CD4-positive, alpha-beta T cell treated with Interleukin-10 for 1 hour (primary cell): Measurements from ENCODE around the gene AQP1.

Source experiments
- DNase-seq: peaks from one replicate; pipeline ENCODE4 v3.0.0-alpha.2; 2020

AQP1 gene

DNA sequence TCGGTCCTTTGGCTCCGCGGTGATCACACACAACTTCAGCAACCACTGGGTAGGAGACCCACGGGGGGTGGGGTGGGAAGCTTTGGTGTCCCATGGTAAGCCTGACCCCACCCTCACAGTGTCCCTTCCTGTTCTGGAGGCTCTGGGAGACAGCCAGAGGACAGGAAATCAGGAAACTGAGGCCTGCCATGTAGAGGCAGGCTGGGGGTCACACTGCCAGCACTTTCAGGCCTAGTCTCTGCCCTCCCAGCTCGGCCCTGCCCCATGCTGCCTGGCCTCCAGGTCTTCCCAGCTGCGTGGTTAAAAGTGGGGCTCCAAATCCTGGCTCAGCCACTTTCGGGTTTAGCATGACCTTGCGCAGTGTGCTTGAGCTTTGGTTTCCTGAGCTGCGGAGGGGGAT is 10.9 kb downstream of the AQP1 start:
- no peak for DNase-seq

DNA sequence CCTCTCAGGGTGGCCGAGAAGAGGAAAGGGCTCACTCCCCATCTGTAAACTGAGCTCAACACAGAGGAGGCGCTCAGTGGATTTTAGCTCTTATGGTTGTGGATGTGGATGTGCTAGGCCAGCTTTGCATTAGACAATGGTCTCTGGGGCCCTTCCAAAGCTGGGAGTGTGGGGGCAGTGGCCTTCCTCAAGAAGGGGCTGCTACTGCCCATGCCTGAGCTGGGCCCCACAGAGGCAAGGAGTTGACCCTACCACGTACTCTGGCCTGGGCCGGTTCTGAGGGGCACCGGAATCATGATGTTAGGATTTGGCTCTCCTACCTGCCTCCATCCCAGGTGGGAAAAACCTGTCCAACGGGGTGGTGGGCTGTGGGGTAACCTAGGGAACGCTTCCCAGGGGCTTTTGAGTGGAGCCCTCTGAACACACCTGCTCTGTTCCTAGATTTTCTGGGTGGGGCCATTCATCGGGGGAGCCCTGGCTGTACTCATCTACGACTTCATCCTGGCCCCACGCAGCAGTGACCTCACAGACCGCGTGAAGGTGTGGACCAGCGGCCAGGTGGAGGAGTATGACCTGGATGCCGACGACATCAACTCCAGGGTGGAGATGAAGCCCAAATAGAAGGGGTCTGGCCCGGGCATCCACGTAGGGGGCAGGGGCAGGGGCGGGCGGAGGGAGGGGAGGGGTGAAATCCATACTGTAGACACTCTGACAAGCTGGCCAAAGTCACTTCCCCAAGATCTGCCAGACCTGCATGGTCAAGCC is 11.5 kb downstream of the AQP1 start:
- no peak for DNase-seq

DNA sequence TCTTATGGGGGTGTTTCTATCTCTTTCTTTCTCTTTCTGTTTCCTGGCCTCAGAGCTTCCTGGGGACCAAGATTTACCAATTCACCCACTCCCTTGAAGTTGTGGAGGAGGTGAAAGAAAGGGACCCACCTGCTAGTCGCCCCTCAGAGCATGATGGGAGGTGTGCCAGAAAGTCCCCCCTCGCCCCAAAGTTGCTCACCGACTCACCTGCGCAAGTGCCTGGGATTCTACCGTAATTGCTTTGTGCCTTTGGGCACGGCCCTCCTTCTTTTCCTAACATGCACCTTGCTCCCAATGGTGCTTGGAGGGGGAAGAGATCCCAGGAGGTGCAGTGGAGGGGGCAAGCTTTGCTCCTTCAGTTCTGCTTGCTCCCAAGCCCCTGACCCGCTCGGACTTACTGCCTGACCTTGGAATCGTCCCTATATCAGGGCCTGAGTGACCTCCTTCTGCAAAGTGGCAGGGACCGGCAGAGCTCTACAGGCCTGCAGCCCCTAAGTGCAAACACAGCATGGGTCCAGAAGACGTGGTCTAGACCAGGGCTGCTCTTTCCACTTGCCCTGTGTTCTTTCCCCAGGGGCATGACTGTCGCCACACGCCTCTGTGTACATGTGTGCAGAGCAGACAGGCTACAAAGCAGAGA is 12.2 kb downstream of the AQP1 start:
- no peak for DNase-seq

DNA sequence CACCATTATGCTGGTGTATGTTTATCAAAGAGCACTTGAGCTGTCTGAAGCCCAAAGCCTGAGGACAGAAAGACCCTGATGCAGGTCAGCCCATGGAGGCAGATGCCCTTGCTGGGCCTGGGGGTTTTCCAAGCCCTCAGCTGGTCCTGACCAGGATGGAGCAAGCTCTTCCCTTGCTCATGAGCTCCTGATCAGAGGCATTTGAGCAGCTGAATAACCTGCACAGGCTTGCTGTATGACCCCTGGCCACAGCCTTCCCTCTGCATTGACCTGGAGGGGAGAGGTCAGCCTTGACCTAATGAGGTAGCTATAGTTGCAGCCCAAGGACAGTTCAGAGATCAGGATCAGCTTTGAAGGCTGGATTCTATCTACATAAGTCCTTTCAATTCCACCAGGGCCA is 13.0 kb downstream of the AQP1 start:
- DNase-seq: no peak

DNA sequence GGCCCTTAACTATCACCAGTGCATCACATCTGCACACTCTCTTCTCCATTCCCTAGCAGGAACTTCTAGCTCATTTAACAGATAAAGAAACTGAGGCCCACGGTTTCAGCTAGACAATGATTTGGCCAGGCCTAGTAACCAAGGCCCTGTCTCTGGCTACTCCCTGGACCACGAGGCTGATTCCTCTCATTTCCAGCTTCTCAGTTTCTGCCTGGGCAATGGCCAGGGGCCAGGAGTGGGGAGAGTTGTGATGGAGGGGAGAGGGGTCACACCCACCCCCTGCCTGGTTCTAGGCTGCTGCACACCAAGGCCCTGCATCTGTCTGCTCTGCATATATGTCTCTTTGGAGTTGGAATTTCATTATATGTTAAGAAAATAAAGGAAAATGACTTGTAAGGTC is 13.5 kb downstream of the AQP1 start:
- DNase-seq: no peak

DNA sequence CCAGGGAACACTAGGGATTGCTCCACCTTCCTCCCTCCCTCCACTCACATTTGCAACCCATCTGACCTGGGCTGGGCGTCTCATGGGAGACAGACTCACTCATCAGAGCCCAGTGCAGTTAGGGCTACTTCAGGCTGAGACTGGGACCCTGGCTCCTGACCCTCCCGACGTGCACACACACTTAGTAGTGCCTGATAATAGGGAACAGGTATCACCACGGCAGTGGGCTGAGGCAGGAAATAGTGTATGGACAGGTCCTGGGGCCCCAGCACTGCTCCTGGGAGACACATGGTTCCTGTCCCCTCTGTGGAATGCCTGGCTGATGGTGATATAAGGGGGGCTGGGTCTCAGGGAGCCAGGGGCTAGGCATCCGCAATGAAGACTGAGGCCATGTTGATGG is 14.3 kb downstream of the AQP1 start:
- no peak for DNase-seq

DNA sequence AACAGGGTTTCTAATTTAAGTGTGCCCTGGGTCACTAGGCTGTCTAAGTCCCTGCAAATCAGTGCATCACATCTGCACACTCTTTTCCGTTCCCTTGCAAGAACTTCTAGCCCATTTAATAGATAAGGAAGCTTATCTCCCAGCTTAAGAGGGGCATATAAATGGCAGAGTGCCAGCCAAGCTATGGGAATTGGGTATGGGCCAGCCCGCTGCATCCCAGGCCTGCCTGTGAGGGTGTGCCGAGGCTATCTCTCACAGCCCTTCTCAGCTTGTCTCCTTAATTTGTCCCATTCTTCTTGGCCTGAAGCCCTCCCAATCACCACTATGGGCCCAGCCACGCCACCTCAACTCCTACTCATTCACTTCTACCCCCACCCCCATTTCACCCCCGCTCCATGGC is 14.7 kb downstream of the AQP1 start:
- no peak for DNase-seq

DNA sequence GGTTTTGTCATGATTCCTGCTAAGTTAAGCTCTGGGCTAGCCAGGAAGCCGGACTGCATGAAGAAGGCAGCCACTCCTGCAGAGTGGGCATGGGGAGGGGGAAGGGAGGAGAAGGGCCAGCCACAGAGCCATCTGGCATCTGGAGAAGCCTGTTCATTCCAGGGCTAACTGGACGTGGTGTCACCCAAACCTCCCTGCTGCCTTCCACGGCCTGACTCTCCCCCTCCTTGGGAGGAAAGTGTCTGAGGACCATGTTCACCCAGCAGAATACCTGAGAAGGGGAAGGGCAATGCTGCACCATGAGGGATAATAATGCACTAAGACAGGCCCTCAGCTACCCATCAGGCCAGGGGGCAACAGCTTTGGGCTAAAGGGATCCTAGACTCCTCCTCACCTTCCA is 15.4 kb downstream of the AQP1 start:
- DNase-seq: no peak

DNA sequence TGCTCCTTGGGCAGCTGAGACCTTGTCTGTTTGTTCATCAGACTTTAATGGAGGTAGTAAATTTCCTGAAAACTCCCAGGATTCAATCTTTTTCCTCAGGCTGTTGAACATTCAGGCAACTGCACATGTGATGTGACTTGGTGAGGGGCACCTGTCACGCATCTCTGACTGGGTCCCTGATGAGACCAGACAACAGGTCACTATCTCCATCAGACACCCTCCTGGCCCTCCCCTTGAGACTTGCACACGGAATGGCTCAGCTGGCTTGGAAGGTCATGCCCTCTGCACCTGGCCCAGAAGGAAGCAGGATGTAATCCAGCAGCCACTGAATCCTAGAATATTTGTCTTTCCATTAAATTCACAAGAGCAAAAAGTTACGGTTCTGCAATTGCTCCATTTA is 15.9 kb downstream of the AQP1 start:
- no peak for DNase-seq

DNA sequence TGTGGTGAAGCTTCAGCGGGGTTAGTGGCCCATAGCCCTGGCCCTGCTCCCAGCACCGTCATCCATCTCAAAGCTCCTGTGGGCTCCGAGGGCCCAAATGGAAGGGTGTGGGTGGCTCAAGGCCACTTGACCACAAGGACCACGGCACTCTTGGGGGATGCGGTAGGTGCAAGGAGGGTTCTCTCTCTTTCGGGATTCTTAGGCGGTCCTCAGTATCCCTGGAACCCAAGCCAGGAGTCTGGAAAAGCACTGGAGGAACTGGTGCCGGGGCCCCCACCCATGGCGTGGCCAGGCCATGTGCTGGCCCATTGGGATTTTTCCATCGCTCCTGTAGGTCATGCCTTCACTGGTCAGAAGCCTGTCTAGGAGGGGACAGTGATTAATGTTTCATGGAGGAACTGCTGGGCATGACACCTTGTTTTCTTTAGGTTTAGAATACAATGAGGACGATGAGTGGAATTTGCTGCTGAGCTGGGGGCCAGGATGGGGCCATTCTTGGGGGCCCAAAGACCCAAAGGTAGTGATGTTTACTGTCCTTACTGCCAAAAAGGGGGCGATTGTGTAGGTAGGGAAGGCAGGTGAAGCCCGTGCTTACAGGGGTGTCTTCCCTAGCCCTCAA is 16.7 kb downstream of the AQP1 start:
- no peak for DNase-seq

DNA sequence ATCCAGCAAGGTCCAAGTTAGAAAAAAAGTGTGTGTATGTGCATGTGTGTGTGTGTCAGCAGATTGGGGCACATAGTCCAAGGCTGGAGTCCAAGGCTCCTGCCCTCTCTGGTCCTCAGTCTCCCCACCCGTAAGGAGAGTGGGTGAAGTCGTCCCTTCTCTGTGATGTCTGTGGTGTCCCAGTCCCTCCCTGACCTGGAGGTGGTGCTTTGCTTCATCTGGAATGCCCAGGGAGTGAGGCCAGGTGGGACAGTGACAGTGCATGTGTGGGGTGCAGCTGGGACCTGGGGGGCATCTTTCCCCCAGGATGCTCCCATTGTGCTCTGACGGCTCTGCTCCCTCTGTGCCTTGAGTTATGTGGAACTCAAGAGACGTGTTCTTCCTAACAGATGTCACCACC is 18.0 kb downstream of the AQP1 start:
- DNase-seq: no peak

DNA sequence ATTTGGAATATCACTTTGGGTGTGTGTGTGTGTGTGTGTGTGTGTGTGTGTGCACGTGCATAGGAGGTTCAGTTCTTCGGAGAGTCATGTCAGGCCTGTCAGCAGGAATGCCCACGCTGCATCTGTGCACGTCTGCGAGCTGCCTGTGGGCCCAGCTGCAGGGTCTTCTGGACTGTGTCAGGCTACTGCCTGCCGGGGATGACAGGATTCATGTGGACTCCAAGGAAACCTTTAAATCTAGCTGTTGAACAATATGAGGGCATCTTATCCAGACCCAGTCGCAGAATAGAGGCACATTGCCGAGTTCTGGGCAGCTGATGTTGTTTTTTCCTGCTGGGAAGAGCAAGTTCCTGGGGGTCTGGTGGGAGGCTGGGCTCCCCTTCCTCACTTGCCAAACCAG is 19.0 kb downstream of the AQP1 start:
- DNase-seq: no peak

DNA sequence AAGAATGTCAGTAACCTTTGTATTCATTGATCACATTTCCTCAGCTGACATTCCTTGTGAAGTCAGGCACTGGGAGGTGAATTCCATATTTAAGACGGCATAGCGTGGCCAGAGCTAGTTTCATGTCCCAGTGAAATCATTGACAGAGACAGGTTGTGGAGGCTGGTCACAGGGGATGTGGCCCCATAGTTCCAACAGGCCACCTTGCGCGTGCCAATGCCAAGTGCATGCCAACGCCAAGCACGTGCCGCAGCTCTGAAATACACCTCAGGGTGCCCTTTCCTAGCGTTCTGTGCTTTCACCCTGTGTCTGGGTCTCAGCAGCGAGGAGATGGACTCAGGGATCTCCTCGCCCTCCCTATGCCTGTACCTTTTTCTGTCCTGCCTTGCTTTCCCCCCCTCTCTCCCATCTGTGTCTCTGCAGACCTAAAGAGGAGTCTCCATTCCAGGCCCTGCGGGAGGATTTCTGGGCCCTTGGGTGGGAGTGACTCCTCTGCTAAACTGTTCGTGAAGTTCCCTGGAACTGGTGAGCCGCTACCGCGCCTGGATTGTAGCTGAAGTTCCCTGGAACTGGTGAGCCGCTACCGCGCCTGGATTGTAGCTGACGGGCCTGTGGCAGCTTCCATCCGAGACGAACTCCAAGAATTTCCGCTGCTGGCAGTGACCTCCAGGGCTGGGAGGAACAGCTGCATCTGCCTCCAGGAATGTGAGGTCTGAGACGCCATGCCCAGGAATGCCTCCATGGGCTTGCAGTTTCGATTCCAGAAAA is 19.7 kb downstream of the AQP1 start:
- DNase-seq: no peak

DNA sequence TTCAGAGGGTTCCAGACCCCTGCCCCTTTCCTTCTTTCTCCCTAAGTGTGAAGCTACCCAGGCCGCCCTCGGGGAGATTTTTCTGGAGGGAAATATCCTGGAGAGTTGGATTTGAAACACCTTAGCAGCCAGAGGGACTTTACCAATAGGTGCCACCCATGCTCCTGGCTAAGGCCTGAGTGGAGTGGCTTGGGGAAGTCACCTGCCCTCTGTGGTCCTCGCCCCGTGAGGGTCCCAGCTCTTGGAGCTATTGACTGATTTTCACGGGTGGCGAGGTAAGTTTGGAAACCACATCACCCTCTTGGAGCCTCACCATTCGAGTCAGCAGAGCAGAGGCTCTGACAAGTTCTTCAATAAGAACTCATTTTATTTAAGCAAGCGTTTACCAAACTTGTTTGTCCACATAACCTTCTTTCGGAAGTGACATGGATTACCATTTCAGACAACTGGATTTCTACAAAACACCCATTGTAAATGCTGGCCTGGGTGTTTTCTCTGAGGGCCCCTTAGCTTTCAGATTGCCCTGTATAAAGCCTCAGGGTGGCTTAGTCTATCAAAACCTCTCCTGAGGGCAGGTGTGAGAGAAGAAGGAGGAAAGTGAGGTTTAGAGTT is 20.4 kb downstream of the AQP1 start:
- no peak for DNase-seq

DNA sequence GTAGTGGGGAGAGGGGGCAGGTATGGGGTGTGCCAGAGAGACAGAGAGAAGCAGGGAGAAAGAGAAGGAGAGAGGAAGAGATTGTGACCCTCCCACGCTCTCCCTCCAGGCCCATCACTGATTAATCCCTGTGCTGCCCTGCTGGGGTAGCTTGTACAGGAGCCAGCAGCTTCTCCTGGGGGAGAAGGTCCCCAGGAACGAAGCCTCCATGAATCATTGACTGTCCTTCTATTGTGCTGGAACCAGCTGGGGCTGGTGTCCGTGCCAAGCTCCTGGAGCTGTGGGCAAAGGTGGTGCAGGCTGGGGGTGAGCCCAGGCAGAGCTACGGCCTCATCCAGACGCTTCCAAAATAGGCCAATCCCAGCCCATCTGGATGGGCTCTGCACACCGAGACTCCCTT is 20.9 kb downstream of the AQP1 start:
- no peak for DNase-seq

DNA sequence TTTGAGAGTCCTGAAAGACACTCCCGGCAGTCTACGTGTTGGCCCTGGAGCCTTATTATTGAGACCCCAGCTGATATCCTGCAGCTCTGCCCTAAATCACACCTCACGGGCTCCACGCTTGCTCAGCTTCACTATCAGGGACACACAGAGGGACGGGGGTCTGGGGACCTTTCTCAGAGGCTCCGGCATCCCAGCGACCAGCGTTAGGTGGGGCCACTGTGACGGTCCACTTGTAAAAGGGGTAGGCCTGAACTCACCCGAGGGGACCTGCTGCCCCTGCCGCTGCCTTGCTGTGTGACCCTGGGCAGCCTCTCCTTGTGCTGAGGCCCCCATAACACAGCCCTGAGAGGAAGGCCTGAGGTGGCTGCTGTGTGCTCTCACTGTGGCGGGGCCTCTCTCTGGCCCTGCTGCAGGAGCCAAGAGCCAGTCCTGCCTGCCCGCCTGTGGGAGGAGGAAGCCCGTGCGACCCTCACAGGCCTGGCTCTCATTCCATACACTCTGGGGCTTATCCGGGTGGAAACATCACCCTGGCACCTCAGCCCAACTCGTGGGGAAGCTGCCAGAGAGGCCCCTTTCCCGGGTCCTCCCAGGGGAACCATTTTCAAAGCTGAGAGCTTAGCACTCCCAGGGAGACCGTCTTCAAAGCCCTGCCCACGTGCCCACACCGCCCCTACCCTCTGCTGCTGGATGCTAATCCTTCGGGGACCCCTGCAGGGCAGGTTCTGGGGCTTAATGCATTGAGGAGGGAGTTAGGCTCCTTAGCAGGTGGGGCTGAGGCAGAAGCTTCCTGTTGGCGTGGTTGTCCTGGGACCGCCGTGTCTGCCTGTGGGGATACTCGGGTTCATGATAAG is 21.7 kb downstream of the AQP1 start:
- no peak for DNase-seq

DNA sequence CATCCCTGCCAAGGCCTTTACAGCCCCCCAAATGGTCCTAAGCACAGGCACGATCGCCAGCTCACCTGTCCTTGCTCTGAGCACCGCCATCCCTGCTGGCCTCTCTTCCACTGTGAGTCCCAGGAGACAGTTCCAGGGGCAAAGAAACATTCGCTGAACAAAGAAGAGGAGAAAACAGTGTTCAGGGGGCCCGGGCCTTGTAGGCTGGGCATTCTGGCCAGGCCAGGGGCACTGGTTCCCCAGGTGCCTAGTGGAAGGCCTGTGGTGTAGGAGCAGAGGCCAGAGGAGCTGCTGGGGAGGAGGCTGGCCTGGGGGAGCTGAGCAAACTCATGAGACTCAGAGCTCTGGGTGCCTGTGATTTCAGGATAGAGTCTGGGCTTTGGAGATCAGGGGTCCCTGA is 22.6 kb downstream of the AQP1 start:
- no peak for DNase-seq

DNA sequence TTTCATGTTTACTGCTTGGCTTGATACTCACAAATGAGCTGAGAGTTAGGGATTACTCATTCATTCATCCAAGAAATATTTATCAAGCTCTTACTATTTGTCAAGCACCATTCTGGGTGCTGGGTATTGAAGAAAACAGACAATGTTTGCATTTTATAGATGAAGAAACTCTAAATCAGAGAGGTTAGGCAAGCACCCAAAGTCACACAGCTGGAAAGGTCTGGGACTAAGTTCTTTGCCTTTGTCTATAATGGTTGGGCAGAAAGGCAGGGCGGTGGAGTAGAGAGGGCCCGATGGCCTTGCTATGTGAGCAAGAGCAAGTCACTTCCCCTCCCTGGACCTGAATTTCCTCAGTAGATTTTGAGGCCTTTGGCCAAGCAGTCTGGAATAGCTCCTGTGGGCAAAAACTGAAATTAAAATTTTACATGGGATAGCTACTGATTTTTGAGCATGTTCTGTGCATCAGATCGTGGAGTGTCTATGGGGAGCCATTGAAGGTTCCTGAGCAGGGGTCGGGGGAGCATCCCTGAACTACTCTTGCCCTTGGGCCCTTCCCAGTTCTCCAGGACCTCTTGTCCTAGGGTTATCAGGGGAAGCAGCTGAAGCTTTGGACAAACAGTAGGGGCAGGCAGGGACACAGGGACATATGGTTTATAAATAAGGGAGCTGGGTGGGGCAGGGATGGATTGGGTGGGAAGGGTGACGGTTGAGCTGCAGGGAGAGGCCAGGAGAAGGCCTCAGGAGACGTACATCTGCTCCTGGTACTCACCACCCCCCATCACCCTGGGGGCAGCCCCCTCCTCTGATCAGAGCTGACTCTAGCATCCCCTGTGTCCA is 23.3 kb downstream of the AQP1 start:
- DNase-seq: no peak

DNA sequence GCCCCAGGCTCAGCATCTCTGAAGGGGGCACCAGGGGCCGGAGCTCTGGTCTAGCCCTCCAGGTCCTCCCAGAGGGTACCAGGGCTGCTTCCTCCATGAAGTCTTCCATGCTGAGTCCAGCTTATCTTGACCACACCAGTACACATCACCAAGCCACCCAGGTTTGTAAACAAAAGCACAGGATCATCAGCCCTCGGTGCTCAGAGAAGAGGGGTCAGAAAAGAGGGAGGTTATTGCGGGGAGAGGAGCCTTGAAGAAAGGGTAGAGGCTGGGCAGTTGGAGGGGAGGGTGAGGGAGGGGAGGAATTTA is 23.9 kb downstream of the AQP1 start:
- DNase-seq: no peak

DNA sequence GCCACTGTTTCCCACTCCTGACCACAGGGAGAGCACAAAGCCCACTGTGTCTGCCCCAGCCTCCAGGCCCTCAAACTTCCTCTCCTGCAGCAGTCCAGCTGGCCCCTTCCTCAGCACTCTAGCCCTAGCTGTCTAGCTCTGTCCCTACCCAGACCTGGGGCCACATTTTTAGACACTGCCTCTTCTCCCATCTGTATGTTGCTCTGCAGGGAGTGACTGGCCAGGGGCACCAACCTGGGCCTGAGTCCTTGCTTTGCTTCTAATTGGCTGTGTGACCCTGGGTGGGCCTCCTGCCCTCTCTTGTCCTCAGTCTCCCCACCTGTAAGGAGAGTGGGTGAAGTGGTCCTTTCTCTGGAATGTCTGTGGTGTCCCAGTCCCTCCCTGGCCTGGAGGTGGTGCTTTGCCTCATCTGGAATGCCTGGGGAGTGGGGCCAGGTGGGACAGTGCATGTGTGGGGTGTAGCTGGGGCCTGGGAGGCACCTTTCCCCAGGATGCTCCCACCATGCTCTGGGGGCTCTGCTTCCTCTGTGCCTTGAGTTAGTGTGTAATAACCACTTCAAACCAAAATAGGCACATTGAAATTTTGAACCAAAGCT is 25.1 kb downstream of the AQP1 start:
- no peak for DNase-seq

DNA sequence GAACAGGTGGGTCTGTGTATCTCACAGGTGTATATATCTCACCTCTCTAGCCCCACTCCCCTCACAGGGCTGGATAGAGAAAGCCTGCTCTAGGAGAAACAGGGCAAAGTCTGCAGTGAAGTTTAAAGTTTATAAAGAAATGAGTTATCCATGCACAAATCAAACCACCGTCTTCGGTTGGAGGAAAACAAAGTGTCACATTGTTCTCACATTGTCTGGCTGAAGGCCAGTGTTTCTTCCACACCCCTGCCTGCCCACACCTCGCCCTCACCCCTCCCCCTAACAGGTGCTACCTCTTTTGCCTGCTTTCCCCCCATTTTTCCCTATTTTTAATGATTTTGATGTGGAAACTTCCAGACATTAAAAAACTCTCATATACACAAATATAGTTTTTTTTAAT is 25.8 kb downstream of the AQP1 start:
- no peak for DNase-seq
